IMR-90 (cell line): Measurements from ENCODE around the gene KCNG3.

Experiments
- BHLHE40 ChIP-seq: fragments of 150-350 bp; IDR thresholded peaks from 2 replicates; pipeline ENCODE4 v1.6.1; 2016; ENCODE audit warnings: mild to moderate bottlenecking, low read depth, low read length
- CTCF ChIP-seq: conservative IDR thresholded peaks from 2 replicates; pipeline ENCODE4 v1.5.1; 2012; ENCODE audit warnings: mild to moderate bottlenecking, low read depth, low read length, improper control_type of control experiment
- ELK1 ChIP-seq: fragments of 150-350 bp; IDR thresholded peaks from 2 replicates; pipeline ENCODE4 v1.6.1; 2016; ENCODE audit warnings: low read depth, mild to moderate bottlenecking, low read length, moderate library complexity, borderline replicate concordance
- MAZ ChIP-seq: IDR thresholded peaks from 2 replicates; pipeline ENCODE4 v1.6.1; 2012; ENCODE audit warnings: low read depth, mild to moderate bottlenecking, low read length, improper control_type of control experiment, moderate library complexity, borderline replicate concordance
- POLR2A ChIP-seq: IDR thresholded peaks from 2 replicates; pipeline ENCODE4 v1.6.1; 2012; ENCODE audit warnings: mild to moderate bottlenecking, low read depth, low read length
- RAD21 ChIP-seq: IDR thresholded peaks from 2 replicates; pipeline ENCODE4 v1.6.1; 2012; ENCODE audit warnings: low read length, improper control_type of control experiment
- RCOR1 ChIP-seq: IDR thresholded peaks from 2 replicates; pipeline ENCODE4 v1.6.1; 2012; ENCODE audit warnings: mild to moderate bottlenecking, low read length, improper control_type of control experiment; ENCODE audit not compliant: insufficient replicate concordance
- RFX5 ChIP-seq: IDR thresholded peaks from 2 replicates; pipeline ENCODE4 v1.8.0; 2012; ENCODE audit warnings: low read depth, mild to moderate bottlenecking, low read length, moderate library complexity
- SMC3 ChIP-seq: fragments of 150-350 bp; IDR thresholded peaks from 2 replicates; pipeline ENCODE4 v1.6.1; 2016; ENCODE audit warnings: low read depth, mild to moderate bottlenecking, antibody characterized with exemption, low read length, moderate library complexity
- USF2 ChIP-seq: fragments of 150-350 bp; IDR thresholded peaks from 2 replicates; pipeline ENCODE4 v1.6.1; 2017; ENCODE audit warnings: mild to moderate bottlenecking, antibody characterized with exemption, low read length, low read depth

- TF ChIP-seq RAD21: no peak
- TF ChIP-seq CTCF: no peak
- TF ChIP-seq ELK1: no peak
- no peak for TF ChIP-seq RCOR1
- TF ChIP-seq BHLHE40: no peak
- TF ChIP-seq USF2: no peak
- TF ChIP-seq POLR2A: no peak
- no peak for TF ChIP-seq MAZ
- no peak for TF ChIP-seq RFX5
- no peak for TF ChIP-seq SMC3
Measured at GRCh38 chr2:42492691-42493467, 903 bp downstream of the KCNG3 start.
